Esophagus squamous epithelium (tissue), 5 donors: ENCODE results near the gene TRAPPC5. TPM values are rescaled to one million over a fixed set of nuclear protein-coding genes. Genes with fewer than 3 reads are reported as not detected.
"Not testable (repeated sequence)": the region's sequence is repeated elsewhere in the genome, so short reads cannot be mapped to it uniquely, and the experiment has no call there.

Experiments used
- DNase-seq: peaks from one replicate; lab custom pipeline; 2025; lab: John Stamatoyannopoulos, UW
- H3K27ac ChIP-seq, 4 donors: fragments of 200-600 bp; sonication (generic); one replicate each; pipeline ENCODE4 v1.5.1; 2016 to 2019; ENCODE audit warnings: mild to moderate bottlenecking in 1 of 4
- H3K27me3 ChIP-seq, 4 donors: fragments of 200-600 bp; sonication (generic); 1 replicate in 3 of 4; 2 replicates in 1 of 4; pipeline versions ENCODE4 v1.5.1 to v1.6.0; 2017 to 2021; ENCODE audit warnings: antibody characterized with exemption in 1 of 4
- H3K36me3 ChIP-seq, 3 donors: fragments of 200-600 bp; sonication (generic); one replicate each; pipeline ENCODE4 v1.5.1; 2016 to 2019
- H3K4me1 ChIP-seq, 3 donors: fragments of 200-600 bp; sonication (generic); one replicate each; pipeline ENCODE4 v1.5.1; 2017 to 2019
- H3K4me3 ChIP-seq, 4 donors: fragments of 200-600 bp; sonication (generic); 1 replicate in 3 of 4; 2 replicates in 1 of 4; pipeline ENCODE4 v1.5.1; 2016 to 2019; ENCODE audit warnings: mild to moderate bottlenecking in 2 of 4, moderate library complexity in 1 of 4
- H3K9me3 ChIP-seq, 3 donors: fragments of 200-600 bp; sonication (generic); one replicate each; pipeline ENCODE4 v1.5.1; 2016 to 2019
- CTCF ChIP-seq, 6 experiments: fragments of 450-650 bp in 4 of 6; fragments of 200-600 bp in 2 of 6; sonication (generic) in 2 of 6; IDR thresholded peaks; one replicate each; pipeline ENCODE4 v1.5.1; 2016 to 2019; ENCODE audit warnings: antibody characterized with exemption in 6 of 6, mild to moderate bottlenecking in 4 of 6, moderate library complexity in 4 of 6
- POLR2A ChIP-seq, 4 donors: fragments of 450-650 bp; IDR thresholded peaks; one replicate each; pipeline ENCODE4 v1.6.1; 2017; ENCODE audit warnings: antibody characterized with exemption in 4 of 4, mild to moderate bottlenecking in 4 of 4, moderate library complexity in 3 of 4
- WGBS, 2 donors: methylation state at CpG; one replicate each; pipeline ENCODE4 v1.1.5; 2018; 5-methylcytosine and 5-hydroxymethylcytosine counted together
- intact Hi-C: fragments of 100-400 bp; cut with DNase I; formaldehyde crosslinking; loops from one replicate; pipeline ENCODE4 v1.15.0; 2022
- total RNA-seq, 4 donors: library from RNA; depleted of rRNA; stranded (reverse); fragments of >200 nt; gene quantifications; one replicate each; pipeline ENCODE4 v1.1.0, GENCODE V29; 2016
- donor health status: DM: yes; HTN: yes; CAD: no.

The TRAPPC5 gene
- total RNA-seq, 4 donors from 2014 or later, result 52.3 to 91.5 (median 77.4) TPM

DNA sequence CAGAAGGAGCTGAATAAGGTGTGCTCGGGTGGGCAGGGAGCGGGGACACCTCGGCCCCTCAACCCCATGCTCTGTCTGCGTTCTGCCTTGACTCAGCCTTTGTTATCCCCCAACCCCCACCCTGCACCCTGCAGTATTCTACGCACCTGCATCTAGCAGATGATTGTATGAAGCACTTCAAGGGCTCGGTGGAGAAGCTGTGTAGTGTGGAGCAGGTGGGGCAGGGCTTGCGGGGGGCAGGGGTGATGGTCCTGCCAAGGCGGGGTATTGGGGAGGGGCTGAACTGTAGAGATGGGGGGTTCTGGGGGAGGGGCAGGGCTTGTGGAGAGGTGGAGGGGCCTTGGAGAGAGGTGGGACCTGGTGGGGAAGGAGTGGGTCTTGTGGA lies 37.6 kb upstream of the TRAPPC5 start:
- Histone ChIP-seq H3K4me1 (peaks cover 0 to 9% (median 0%) of the 10 kb centered on the region in 3 donors), H3K27me3 (peaks cover 0 to 56% (median 0%) of the 10 kb centered on the region in 4 donors), H3K27ac (no peak overlapping the region), H3K36me3 (peaks cover 0 to 57% (median 4%) of the 10 kb centered on the region in 3 donors), H3K9me3 (no peaks in the 10 kb centered on the region), H3K4me3 (no peak overlapping the region)
- no peak for TF ChIP-seq CTCF (IDR thresholded peaks at IDR 0.05)
- no peak for TF ChIP-seq POLR2A (IDR thresholded peaks at IDR 0.05)
- 93% methylated on average over 5 to 8 of the region's 8 CpGs for WGBS, 2 donors
- intact Hi-C loops, result no loop called here
- no peak for DNase-seq

- DNase-seq, H3K9me3 ChIP-seq, H3K4me1 ChIP-seq, H3K4me3 ChIP-seq, H3K27ac ChIP-seq, intact Hi-C loops: not testable (repeated sequence)
- Histone ChIP-seq H3K36me3 (peaks cover 0 to 57% (median 4%) of the 10 kb centered on the region in 3 donors), H3K27me3 (peaks cover 0 to 49% (median 0%) of the 10 kb centered on the region in 4 donors)
- WGBS, 2 donors, result 57 to 64% methylated on average over 8 to 9 of the region's 10 CpGs
Measured at GRCh38 chr19:7643629-7644549, 36.7 kb upstream of the TRAPPC5 start.

- intact Hi-C loops, result no loop called here
- Histone ChIP-seq H3K27ac (no peak overlapping the region), H3K4me3 (no peak overlapping the region)
Measured at GRCh38 chr19:7644550-7644877, 36.1 kb upstream of the TRAPPC5 start.

GRCh38 chr19:7645163-7645562 lies 35.5 kb upstream of the TRAPPC5 start:
- Histone ChIP-seq H3K36me3 (peaks cover 0 to 57% (median 4%) of the 10 kb centered on the region in 3 donors), H3K4me1 (no peaks in the 10 kb centered on the region), H3K9me3 (no peaks in the 10 kb centered on the region), H3K27me3 (peaks cover 0 to 42% (median 0%) of the 10 kb centered on the region in 4 donors), H3K27ac (no peak overlapping the region), H3K4me3 (no peak overlapping the region)
- intact Hi-C loops, result no loop called here
- DNase-seq, result no peak
- WGBS, 2 donors, result 60 to 81% methylated on average over 1 to 4 of the region's 14 CpGs
- no peak for TF ChIP-seq POLR2A (IDR thresholded peaks at IDR 0.05)
- TF ChIP-seq CTCF (IDR thresholded peaks at IDR 0.05), result no peak

More at GRCh38 chr19:7644550-7644877, 36.1 kb upstream of the TRAPPC5 start:
- no peak for TF ChIP-seq POLR2A (IDR thresholded peaks at IDR 0.05)
- TF ChIP-seq CTCF (IDR thresholded peaks at IDR 0.05), result no peak
- Histone ChIP-seq H3K36me3 (peaks cover 0 to 57% (median 4%) of the 10 kb centered on the region in 3 donors), H3K9me3 (no peaks in the 10 kb centered on the region), H3K4me1 (no peaks in the 10 kb centered on the region), H3K27me3 (peaks cover 0 to 42% (median 0%) of the 10 kb centered on the region in 4 donors)
- 94 to 100% methylated on average over 1 to 3 of the region's 20 CpGs for WGBS, 2 donors
- no peak for DNase-seq

DNA sequence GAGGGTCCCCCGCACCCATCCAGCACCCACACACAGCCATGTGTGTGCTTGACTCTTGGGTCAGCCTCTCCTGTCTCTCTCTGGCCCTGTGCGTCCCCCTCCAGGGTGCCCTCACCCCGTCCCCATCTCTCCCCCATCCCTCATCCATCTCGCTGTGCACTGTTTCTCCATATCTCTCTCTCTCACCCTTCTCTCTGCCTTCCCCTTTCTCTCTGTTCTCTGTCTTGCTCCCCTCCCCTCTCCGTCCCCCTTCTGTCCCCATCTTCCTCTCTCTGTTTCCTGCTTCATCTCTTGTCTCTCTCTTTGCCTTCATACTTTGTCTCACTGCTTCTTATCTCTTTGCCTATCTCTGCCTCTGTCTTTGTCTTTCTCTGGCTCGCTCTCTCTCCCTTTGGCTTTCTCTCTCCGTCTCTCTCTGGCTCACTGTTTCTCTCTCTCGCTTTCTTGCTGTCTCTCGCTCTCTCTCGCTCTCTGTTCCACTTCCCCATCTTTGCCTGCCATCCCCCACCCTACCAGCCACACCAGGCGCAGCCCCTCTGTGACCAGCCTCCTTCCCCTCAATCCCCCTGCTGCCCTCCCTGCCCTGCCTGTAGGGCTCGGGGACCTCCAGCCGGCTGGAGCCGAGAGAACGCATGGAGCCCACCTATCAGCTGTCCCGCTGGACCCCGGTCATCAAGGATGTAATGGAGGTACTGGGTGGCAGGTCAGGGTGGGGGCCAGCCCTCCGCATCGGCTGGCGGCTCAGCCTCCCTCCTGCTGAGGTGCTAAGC lies 34.8 kb upstream of the TRAPPC5 start:
- TF ChIP-seq CTCF (IDR thresholded peaks at IDR 0.05) (no peak), POLR2A (IDR thresholded peaks at IDR 0.05) (no peak)
- H3K36me3 ChIP-seq, result peaks cover 0 to 51% (median 4%) of the 10 kb centered on the region in 3 donors
- H3K4me1 ChIP-seq, result no peaks in the 10 kb centered on the region
- intact Hi-C loops, result no loop called here
- H3K27ac ChIP-seq, result no peak overlapping the region
- 65 to 75% methylated on average over 11 to 14 of the region's 20 CpGs for WGBS, 2 donors
- no peak for DNase-seq
- H3K4me3 ChIP-seq, result no peak overlapping the region
- H3K27me3 ChIP-seq, result peaks cover 0 to 49% (median 0%) of the 10 kb centered on the region in 4 donors
- H3K9me3 ChIP-seq, result no peaks in the 10 kb centered on the region
